Testis (tissue), 2 donors: ENCODE measurements around the gene SMYD4.

Source experiments
- POLR2A ChIP-seq: fragments of 450-650 bp; IDR thresholded peaks from one replicate; pipeline ENCODE4 v1.6.1; 2017; ENCODE audit warnings: antibody characterized with exemption, mild to moderate bottlenecking, moderate library complexity
- TF ChIP-seq, protein P1 (sequence below), 3 experiments: fragments of 450-650 bp in 2 of 3; fragments of 200-600 bp in 1 of 3; sonication (generic) in 1 of 3; IDR thresholded peaks; one replicate each; pipeline ENCODE4 v1.5.1; 2016 to 2019; ENCODE audit warnings: antibody characterized with exemption in 3 of 3, mild to moderate bottlenecking in 2 of 3, moderate library complexity in 1 of 3

DNA sequence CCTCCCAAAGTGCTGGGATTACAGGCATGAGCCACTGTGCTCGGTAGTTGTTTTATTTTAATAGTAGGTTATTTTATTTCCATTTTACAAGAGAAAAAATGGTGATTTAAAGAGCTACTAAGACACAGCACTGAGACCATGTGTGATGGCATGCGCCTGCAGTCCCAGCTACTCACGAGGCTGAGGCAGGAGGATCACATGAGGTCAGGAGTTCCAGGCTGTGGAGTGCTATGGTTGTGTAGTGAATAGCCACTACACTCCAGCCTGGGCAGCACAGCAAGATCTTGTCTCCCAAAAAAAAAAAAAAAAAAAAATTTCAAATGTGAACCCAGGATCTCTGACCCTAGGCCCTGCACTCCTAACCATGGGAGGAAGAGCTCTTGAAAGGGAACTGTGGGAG is 64.1 kb downstream of the SMYD4 start:
- no peak for TF ChIP-seq POLR2A
- TF ChIP-seq, protein P1, sequence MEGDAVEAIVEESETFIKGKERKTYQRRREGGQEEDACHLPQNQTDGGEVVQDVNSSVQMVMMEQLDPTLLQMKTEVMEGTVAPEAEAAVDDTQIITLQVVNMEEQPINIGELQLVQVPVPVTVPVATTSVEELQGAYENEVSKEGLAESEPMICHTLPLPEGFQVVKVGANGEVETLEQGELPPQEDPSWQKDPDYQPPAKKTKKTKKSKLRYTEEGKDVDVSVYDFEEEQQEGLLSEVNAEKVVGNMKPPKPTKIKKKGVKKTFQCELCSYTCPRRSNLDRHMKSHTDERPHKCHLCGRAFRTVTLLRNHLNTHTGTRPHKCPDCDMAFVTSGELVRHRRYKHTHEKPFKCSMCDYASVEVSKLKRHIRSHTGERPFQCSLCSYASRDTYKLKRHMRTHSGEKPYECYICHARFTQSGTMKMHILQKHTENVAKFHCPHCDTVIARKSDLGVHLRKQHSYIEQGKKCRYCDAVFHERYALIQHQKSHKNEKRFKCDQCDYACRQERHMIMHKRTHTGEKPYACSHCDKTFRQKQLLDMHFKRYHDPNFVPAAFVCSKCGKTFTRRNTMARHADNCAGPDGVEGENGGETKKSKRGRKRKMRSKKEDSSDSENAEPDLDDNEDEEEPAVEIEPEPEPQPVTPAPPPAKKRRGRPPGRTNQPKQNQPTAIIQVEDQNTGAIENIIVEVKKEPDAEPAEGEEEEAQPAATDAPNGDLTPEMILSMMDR (IDR thresholded peaks at IDR 0.05), result no peak
